ENCODE results near the gene LEMD1.

- no peak for TF ChIP-seq CTCF (IDR thresholded peaks at IDR 0.05)
- no peak for TF ChIP-seq EZH2phosphoT487 (IDR thresholded peaks at IDR 0.05)
These were observed 61.0 kb downstream of the LEMD1 start for GRCh38 chr1:205360891-205361290.

Data from neural progenitor cell (in vitro differentiated cells).